GM08714 (cell line): ENCODE measurements around the gene LIPT2.
"Not testable (repeated sequence)": the region's sequence is repeated elsewhere in the genome, so short reads cannot be mapped to it uniquely, and the experiment has no call there.

Experiments
- H3K4me3 ChIP-seq: fragments of 200-500 bp; sonication (Bioruptor generic); 2 replicates; pipeline ENCODE4 v1.5.1; 2014; ENCODE audit warnings: mild to moderate bottlenecking, low read length, inconsistent platforms
- ZNF274 ChIP-seq: IDR thresholded peaks from 2 replicates; pipeline ENCODE4 v1.6.1; 2012; ENCODE audit warnings: mild to moderate bottlenecking, low read depth, low read length

Gene LIPT2

DNA sequence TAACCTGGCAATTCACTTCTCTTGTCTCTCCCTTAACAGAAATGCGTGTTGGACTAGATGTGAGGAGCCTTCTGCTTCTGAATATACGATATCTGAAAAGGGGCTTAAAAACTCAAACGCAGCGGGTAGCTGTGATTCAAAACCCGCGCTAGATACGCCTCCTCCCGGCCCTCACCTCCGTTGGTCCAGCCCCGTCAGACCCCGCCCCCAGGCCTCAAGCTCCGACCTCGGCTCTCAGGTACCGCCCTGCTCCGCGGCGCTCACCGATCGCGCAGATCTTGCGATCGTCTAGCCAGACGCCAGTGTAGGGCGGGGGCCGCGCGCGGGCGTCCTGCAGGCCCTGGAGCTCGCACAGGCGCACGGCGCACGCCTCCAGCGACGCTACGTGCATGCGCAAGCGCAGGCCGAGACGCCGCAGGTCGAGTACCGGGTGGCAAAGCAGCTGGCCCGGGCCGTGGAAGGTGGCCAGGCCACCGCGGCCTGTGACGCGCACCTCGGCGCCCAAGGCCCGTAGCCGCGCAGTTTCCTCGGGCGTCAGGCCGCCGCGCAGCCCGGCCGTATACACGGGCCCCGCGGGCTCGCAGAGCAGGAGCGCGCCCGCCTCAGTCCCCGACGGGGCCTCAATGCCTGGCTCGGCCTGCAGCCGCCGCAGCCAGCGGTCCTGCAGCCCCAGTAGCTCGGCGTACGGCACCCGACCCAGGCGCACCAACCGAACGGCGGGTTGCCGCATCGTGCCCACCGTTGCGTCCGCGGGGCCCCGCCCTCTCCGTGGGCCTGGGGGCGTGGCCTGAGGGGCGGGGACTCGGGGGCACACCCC, at the start of gene LIPT2:
TSS of gene LIPT2 (minus strand) at position 751 of the 817 bp plus-strand sequence. CDS start at position 730, 21 bp downstream.
- peak within 1 kb of the TSS; percentile 80 for H3K4me3 ChIP-seq

DNA sequence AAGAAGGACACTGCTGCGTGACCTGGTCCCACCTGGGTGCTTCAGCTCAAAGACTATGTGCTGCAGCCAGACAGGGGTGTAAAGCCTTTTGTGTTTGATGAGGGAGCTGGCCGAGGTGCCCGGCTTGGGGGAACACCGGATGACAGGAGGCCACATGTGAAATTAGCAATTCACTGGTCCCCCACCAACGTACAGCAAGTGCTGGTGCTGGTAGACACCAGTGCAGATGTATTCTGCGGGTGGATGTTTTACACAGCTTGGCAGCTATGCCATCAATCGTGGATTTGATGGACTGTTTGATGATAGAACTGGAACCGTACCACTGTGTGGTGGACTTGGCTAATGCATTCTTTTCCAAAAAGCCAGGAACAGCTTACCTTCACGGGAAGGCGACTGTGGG, 47.9 kb upstream of the LIPT2 start:
- TF ChIP-seq ZNF274, result no peak
- H3K4me3 ChIP-seq, result no peak overlapping the region

More for the DNA sequence above, at the start of gene LIPT2:
- TF ChIP-seq ZNF274, result no peak

DNA sequence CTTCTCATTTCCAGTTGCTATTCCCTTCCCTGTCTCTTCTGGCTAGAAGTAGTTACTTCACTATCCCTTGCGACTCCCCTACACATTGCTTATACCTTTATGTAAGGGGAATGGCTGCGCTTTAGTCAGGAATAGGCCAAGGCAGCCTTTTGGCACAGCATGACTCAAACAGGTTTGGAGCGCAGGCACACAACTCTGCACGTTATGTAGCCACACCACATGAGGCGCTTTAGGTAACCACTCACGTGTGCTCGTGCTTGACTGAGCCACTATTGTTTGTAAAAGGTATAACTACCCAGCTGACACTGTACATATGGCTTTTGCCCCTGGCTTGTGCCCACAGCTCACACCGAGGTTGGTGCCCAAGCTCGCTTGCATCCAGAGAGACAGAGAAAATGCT, 46.7 kb upstream of the LIPT2 start:
- TF ChIP-seq ZNF274, result no peak
- no peak overlapping the region for H3K4me3 ChIP-seq

DNA sequence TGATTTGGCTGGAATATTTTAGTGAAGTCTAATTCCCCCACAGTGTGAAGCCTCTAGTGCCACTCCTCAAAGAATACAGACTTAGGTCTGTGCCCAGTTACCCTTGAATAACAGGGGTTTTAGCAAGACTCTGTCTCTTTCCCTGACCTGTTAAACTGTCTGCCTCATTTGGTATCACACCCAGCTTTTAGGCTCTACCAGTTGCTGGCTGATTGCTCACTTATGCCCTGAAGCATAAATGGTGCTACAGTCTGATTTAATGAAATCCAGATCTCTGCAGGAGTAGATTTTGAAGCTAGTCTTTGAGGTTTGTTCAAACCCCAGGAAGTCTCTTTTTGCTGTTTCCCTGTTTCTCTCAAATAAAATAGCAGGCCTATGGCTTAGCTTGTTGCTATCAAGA, 45.2 kb upstream of the LIPT2 start:
- TF ChIP-seq ZNF274, result no peak

DNA sequence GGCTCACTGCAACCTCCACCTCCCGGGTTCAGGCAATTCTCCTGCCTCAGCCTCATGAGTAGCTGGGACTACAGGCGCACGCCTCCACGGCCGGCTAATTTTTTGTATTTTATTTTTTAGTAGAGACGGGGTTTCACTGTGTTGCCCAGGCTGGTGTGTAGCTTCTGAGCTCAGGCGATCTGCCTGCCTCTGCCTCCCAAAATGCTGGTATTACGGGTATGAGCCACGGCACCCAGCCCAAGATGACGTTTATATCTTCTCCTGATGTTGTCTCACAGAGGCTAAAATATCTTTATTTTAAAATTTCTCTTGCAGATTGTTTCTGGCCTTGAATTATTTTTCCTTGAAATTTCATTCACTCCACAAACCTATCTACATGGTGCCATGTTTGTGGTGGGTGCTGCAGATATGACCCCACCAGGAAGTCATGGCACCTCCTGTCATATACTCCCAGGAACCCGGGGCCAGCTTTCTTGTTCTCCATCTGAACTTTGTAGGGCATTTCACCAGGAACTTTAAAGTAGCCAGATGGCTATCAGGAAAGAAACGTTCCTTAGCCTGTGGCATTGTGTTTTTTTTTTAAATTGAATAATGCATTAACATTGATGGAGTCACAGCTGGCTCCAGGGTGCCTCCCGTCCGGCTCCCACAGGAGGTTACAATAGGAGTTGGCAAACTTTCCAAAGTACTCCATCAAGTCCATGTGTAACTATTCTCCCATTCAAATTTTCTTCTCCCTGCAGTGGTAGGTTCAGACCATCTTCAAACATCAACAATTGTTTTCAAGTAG, 42.0 kb upstream of the LIPT2 start:
- no peak for TF ChIP-seq ZNF274
- H3K4me3 ChIP-seq, result no peak overlapping the region

More for the DNA sequence above, 45.2 kb upstream of the LIPT2 start:
- no peak overlapping the region for H3K4me3 ChIP-seq

DNA sequence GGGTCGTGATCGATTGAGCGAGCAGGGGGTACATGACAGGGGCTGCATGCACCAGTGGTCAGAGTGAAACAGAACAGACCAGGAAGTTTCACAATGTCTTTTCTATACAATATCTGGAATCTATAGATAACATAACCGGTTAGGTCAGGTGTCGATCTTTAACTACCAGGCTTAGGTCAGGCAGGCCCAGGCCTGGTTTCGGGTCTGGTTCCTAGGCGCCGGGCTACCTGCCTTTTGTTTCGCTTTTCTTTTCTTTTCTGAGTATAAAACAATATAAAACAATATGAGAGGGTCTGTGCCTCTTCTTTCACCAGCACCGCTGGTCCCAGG, 41.4 kb upstream of the LIPT2 start:
- H3K4me3 ChIP-seq, result not testable (repeated sequence)

DNA sequence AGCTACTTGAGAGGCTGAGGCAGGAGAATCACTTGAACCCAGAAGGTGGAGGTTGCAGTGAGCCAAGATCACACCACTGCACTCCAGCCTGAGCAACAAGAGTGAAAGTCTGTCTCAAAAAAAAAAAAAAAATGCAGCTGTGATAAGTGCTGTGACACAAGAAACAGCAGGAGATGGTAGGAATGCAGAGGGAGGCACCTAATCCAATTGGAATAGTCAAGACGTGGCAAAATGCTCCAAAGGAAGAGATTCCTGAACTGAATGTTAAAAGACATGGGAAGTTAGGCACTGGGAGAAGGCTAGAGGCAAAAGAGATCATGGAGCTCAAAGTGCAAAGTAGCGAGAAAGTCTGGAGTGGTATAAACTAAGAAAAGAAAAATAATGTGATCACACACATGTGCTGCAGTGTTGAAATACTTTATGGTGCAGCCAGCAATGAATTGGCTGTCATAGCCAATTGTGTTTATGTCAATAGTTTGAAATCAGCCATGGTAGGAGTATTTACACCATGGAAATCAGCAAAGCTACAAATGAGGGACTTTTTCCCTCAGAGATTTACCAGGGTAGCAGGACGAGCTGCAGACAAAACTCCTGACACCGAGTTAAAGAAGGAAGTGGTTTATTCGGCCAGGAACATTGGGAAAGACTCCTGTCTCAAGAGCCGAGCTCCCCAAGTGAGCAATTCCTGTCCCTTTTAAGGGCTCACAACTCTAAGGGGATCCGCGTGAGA, 40.9 kb upstream of the LIPT2 start:
- H3K4me3 ChIP-seq, result no peak overlapping the region
- no peak for TF ChIP-seq ZNF274

DNA sequence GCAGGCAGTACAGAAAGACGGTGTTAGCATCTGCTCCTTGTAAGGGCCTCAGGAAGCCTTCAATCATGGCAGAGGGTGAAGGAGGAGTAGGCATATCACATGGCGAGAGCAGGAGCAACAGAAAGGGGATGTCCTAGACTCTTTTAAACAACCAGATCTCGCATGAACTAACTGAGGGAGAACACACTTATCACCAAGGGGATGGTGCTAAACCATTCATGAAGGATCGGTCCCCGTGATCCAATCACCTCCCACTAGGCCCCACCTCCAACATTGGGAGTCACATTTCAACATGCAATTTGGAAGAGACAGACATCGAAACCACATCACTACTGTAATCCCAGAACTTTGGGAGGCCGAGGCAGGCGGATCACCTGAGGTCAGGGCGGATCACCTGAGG, 39.9 kb upstream of the LIPT2 start:
- H3K4me3 ChIP-seq, result no peak overlapping the region
- no peak for TF ChIP-seq ZNF274

DNA sequence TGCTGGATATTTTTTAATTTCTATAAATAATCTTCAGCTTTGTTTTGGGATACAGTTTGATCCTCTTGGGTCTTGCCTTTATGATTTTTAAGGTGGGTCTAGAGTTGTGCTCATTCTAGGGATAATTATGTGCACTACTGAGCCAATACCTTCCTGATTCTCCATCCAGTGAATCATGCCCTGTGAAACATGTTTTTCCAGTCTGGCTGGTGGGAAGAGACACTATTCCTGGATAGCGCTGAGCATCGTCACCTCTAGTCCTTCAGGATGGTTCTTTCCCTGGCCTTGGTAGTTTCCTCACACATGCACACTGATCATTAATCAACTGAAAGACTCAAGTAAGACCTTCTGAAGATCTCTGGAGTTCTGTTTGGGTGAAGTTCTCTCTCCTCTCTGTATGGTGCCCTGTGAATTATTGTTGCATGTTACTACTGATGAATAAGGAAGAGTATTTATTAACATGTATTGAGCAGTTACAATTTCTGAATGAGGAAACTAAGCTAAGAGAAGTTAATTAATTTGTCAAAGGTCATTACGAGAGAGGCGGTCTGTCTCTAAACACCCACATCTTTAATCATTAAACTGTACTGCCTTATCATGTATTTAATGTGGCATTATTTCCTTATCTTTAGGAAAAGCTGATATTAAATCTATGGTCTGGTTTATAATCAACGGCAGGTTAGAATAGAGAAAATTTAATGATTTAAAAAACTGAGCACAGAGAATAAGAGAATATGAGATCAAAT, 39.1 kb upstream of the LIPT2 start:
- no peak for TF ChIP-seq ZNF274
- H3K4me3 ChIP-seq, result no peak overlapping the region

DNA sequence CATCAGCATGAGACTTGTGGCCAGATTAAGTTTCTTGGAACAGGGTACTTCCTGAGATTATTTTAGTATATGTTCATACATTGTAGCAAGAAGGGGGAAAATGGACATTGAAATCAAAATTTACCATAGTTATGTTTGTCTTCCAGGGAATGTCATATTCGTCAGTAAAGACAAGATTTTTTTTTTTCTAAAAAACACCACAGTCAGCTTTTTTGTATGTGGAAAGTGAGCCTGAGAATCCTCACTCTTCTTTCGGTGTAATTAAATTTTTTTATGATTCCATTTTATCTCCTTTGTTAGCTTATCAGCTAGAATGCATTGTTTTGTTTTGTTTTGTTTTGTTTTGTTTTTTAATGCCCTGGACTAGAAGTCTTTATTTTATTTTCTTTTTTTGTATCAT, 31.5 kb upstream of the LIPT2 start:
- H3K4me3 ChIP-seq, result no peak overlapping the region
- no peak for TF ChIP-seq ZNF274

DNA sequence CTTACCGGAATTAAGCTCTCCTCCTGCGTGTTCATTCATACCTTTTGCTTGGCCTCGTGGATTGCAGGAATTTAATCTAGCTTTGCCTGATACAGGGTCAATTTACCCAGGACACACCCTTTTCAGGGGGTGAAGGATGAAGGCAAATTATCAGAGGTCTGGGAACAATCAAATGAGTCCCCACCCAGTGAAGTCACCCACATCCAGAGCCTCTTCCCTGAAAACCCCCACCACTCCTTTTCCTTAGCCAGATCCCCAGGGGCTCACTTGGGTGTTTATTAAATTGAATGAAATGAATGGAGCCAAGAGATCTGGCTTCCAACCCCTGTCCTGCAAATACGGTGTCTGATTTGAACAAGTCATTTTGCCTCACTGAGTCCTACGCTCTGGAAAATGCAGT, 31.0 kb upstream of the LIPT2 start:
- TF ChIP-seq ZNF274, result no peak
- no peak overlapping the region for H3K4me3 ChIP-seq

DNA sequence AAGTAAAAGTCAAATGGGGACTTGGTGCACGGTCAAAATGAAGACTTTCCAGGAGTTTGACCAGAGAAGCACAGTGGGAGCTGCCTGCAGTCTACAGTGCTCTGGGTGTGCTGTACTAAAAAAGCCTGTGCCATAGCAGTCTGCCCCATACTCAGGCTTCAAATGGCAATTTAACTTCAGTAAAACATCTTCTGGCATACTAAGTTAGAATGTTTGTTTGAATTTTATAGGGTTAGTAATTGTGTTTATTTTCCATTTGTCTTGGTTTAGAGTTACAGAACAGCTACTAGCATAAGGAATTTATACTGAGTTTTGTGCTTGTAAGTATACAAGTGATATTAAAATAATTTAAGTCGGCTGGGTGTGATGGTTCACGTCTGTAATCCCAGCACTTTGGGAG, 29.3 kb upstream of the LIPT2 start:
- no peak overlapping the region for H3K4me3 ChIP-seq

DNA sequence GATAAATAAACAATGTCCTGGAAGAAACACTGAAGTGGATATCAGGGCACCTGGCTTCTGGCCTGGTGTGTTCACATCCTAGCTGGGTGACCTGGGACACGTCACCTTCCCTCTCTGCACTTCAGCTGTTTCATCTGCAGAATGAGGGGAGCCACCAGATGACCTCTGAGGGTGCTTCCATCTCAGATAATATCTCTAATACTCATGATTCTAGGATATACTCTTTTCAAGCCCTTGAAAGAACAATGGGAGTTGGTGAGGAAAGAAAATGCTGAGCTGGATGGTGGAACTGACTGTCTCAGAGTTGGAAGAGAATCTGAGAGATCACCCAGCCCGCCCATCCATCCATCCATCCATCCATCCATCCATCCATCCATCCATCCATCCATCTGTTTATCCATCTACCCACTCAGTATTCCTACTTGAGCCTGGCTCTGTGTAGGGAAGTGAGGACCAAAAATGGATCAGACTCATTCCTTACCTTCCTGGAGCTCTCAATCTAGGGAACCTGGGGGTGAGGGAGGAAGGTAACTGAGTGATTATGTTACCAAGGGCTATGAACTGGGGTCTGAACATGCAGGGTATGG, 28.2 kb upstream of the LIPT2 start:
- no peak overlapping the region for H3K4me3 ChIP-seq
- TF ChIP-seq ZNF274, result no peak

More for the DNA sequence above, 29.3 kb upstream of the LIPT2 start:
- no peak for TF ChIP-seq ZNF274
